DOHH2 (cell line): ENCODE data around the gene E2F3.

ENCODE experiments used
- H3F3A ChIP-seq: fragments of 200-600 bp; sonication (generic), shearing (Covaris generic); 2 replicates; pipeline ENCODE4 v1.6.0; 2016; ENCODE audit warnings: antibody characterized with exemption, mild to moderate bottlenecking; ENCODE audit not compliant: control insufficient read depth, insufficient read depth
- H3K27ac ChIP-seq: fragments of 200-600 bp; sonication (generic); 2 replicates; pipeline ENCODE4 v1.5.1; 2014; ENCODE audit warnings: low read depth, mild to moderate bottlenecking, low read length, moderate library complexity
- H3K27me3 ChIP-seq: fragments of 200-600 bp; sonication (generic); 2 replicates; pipeline ENCODE4 v1.6.1; 2014; ENCODE audit warnings: mild to moderate bottlenecking, low read length, mixed read lengths; ENCODE audit not compliant: control insufficient read depth
- H3K36me3 ChIP-seq: fragments of 200-600 bp; sonication (generic); 2 replicates; pipeline ENCODE4 v1.6.1; 2014; ENCODE audit warnings: mild to moderate bottlenecking, low read length, moderate library complexity, mixed read lengths; ENCODE audit not compliant: control insufficient read depth
- H3K4me1 ChIP-seq: fragments of 200-600 bp; sonication (generic); 2 replicates; pipeline ENCODE4 v1.6.1; 2014; ENCODE audit warnings: mild to moderate bottlenecking, low read length, mixed read lengths; ENCODE audit not compliant: control insufficient read depth
- H3K4me2 ChIP-seq: fragments of 200-600 bp; sonication (generic); 2 replicates; pipeline ENCODE4 v1.6.0; 2014; ENCODE audit warnings: mild to moderate bottlenecking, low read length, moderate library complexity
- H3K4me3 ChIP-seq: fragments of 200-600 bp; sonication (generic); 2 replicates; pipeline ENCODE4 v1.5.1; 2014; ENCODE audit warnings: mild to moderate bottlenecking, low read length, mixed read lengths
- H3K79me2 ChIP-seq: fragments of 200-600 bp; sonication (generic); 2 replicates; pipeline ENCODE4 v1.6.1; 2014; ENCODE audit warnings: mild to moderate bottlenecking, low read length, mixed read lengths; ENCODE audit not compliant: control insufficient read depth
- H3K9me2 ChIP-seq: fragments of 200-600 bp; sonication (generic); replicated peaks from 2 replicates; pipeline ENCODE4 v1.6.1; 2014; ENCODE audit warnings: mild to moderate bottlenecking, low read length, mixed read lengths; ENCODE audit not compliant: control insufficient read depth
- H3K9me3 ChIP-seq: fragments of 200-600 bp; sonication (generic); 2 replicates; pipeline ENCODE4 v1.6.1; 2014; ENCODE audit warnings: antibody characterized with exemption, low read length, mixed read lengths; ENCODE audit not compliant: control insufficient read depth, insufficient read depth
- H4K20me1 ChIP-seq: fragments of 200-600 bp; sonication (generic); 2 replicates; pipeline ENCODE4 v1.6.0; 2014; ENCODE audit warnings: low read depth, mild to moderate bottlenecking, antibody characterized with exemption, low read length, moderate library complexity; ENCODE audit not compliant: control insufficient read depth, insufficient read depth
- CTCF ChIP-seq: fragments of 200-600 bp; sonication (generic); IDR thresholded peaks from one replicate; pipeline ENCODE4 v1.5.1; 2014; ENCODE audit warnings: antibody characterized with exemption, mild to moderate bottlenecking, low read depth, low read length; ENCODE audit not compliant: poor library complexity, severe bottlenecking
- EZH2phosphoT487 ChIP-seq: fragments of 200-600 bp; sonication (generic); IDR thresholded peaks from 2 replicates; pipeline ENCODE4 v1.6.1; 2017; ENCODE audit warnings: borderline replicate concordance, mild to moderate bottlenecking, antibody characterized with exemption, low read length, moderate library complexity, mixed read lengths

The E2F3 gene

GRCh38 chr6:20481281-20481680 is 79.6 kb downstream of the E2F3 start:
- H3K36me3 ChIP-seq, result peaks cover 73% of the 10 kb centered on the region

GRCh38 chr6:20483887-20484497 is 82.3 kb downstream of the E2F3 start:
- peaks cover 86% of the 10 kb centered on the region for H3K36me3 ChIP-seq
- peaks cover 4% of the 10 kb centered on the region; the same call in 1 of the 2 replicates for H4K20me1 ChIP-seq

More at GRCh38 chr6:20481281-20481680, 79.6 kb downstream of the E2F3 start:
- Histone ChIP-seq H3K4me1 (no peaks in the 10 kb centered on the region), H3F3A (no peaks in the 10 kb centered on the region), H3K79me2 (peaks cover 28% of the 10 kb centered on the region), H3K27me3 (no peaks in the 10 kb centered on the region), H3K27ac (no peak overlapping the region), H3K4me3 (no peak overlapping the region), H3K4me2 (no peak overlapping the region), H4K20me1 (peaks cover 4% of the 10 kb centered on the region; the same call in 1 of the 2 replicates), H3K9me2 (no peaks in the 10 kb centered on the region), H3K9me3 (no peaks in the 10 kb centered on the region)
- TF ChIP-seq CTCF (no peak), EZH2phosphoT487 (no peak)

GRCh38 chr6:20486641-20487040 is 85.0 kb downstream of the E2F3 start:
- Histone ChIP-seq H3F3A (no peaks in the 10 kb centered on the region), H3K36me3 (peaks cover 83% of the 10 kb centered on the region), H3K4me1 (no peaks in the 10 kb centered on the region), H3K27me3 (no peaks in the 10 kb centered on the region), H3K79me2 (no peaks in the 10 kb centered on the region), H3K9me3 (no peaks in the 10 kb centered on the region), H3K9me2 (no peaks in the 10 kb centered on the region), H4K20me1 (no peaks in the 10 kb centered on the region), H3K27ac (no peak overlapping the region), H3K4me3 (no peak overlapping the region), H3K4me2 (no peak overlapping the region)
- no peak for TF ChIP-seq EZH2phosphoT487
- no peak for TF ChIP-seq CTCF

More at GRCh38 chr6:20483887-20484497, 82.3 kb downstream of the E2F3 start:
- no peaks in the 10 kb centered on the region for H3K27me3 ChIP-seq
- H3K9me3 ChIP-seq, result no peaks in the 10 kb centered on the region
- no peaks in the 10 kb centered on the region for H3K9me2 ChIP-seq
- no peaks in the 10 kb centered on the region for H3K4me1 ChIP-seq
- peaks cover 7% of the 10 kb centered on the region for H3K79me2 ChIP-seq
- H3K4me2 ChIP-seq, result no peak overlapping the region
- H3F3A ChIP-seq, result no peaks in the 10 kb centered on the region
- H3K27ac ChIP-seq, result no peak overlapping the region
- no peak overlapping the region for H3K4me3 ChIP-seq
- no peak for TF ChIP-seq EZH2phosphoT487
- TF ChIP-seq CTCF, result no peak
